Measurements from ENCODE around the gene TOP3A.
"Not testable (repeated sequence)": the region's sequence is repeated elsewhere in the genome, so short reads cannot be mapped to it uniquely, and the experiment has no call there.

TOP3A gene

GRCh38 chr17:18323007-18323406, 8.2 kb upstream of the TOP3A start:
- DNase-seq: no peak

GRCh38 chr17:18322522-18322921, 7.7 kb upstream of the TOP3A start:
- no peak for DNase-seq

GRCh38 chr17:18321309-18321708, 6.5 kb upstream of the TOP3A start:
- no peak for DNase-seq

- no peak for DNase-seq
These were observed 5.5 kb upstream of the TOP3A start for GRCh38 chr17:18320301-18320700.

- peak in 1 of 2 experiments; percentile 24 for DNase-seq
These were observed 4.9 kb upstream of the TOP3A start for GRCh38 chr17:18319604-18320256.

- DNase-seq: no peak
These were observed 4.1 kb upstream of the TOP3A start for GRCh38 chr17:18318771-18319450.

GRCh38 chr17:18318117-18318516, 3.3 kb upstream of the TOP3A start:
- DNase-seq: no peak

GRCh38 chr17:18315961-18316360, 1.2 kb upstream of the TOP3A start:
- no peak for DNase-seq

- no peak for DNase-seq
These were observed 748 bp upstream of the TOP3A start for GRCh38 chr17:18315562-18315922.

- DNase-seq: no peak
These were observed 599 bp downstream of the TOP3A start for GRCh38 chr17:18314059-18314730.

GRCh38 chr17:18309202-18309601, 5.6 kb downstream of the TOP3A start:
- no peak for DNase-seq

- DNase-seq: not testable (repeated sequence)
These were observed 11.6 kb downstream of the TOP3A start for GRCh38 chr17:18303206-18303605.

GRCh38 chr17:18300725-18301480, 13.9 kb downstream of the TOP3A start:
- no peak for DNase-seq

GRCh38 chr17:18298061-18298460, 16.7 kb downstream of the TOP3A start:
- DNase-seq: not testable (repeated sequence)

- DNase-seq: no peak
These were observed 22.9 kb downstream of the TOP3A start for GRCh38 chr17:18291718-18292540.

- DNase-seq: no peak
These were observed 29.5 kb downstream of the TOP3A start for GRCh38 chr17:18285296-18285695.

GRCh38 chr17:18281788-18282187, 33.0 kb downstream of the TOP3A start:
- no peak for DNase-seq

- DNase-seq: peak in 1 of 2 experiments; percentile 66
These were observed 33.9 kb downstream of the TOP3A start for GRCh38 chr17:18280766-18281371.

- no peak for DNase-seq
These were observed 34.5 kb downstream of the TOP3A start for GRCh38 chr17:18280249-18280648.

GRCh38 chr17:18278867-18279266, 35.9 kb downstream of the TOP3A start:
- DNase-seq: no peak

- no peak for DNase-seq
These were observed 37.7 kb downstream of the TOP3A start for GRCh38 chr17:18277076-18277475.
